ENCODE data around the gene NAIF1. TPM values are rescaled to one million over a fixed set of nuclear protein-coding genes. Genes with fewer than 3 reads are reported as not detected.

Gene NAIF1
- total RNA-seq, 2 experiments from 2014 or later: 8.6 to 14.9 TPM

DNA sequence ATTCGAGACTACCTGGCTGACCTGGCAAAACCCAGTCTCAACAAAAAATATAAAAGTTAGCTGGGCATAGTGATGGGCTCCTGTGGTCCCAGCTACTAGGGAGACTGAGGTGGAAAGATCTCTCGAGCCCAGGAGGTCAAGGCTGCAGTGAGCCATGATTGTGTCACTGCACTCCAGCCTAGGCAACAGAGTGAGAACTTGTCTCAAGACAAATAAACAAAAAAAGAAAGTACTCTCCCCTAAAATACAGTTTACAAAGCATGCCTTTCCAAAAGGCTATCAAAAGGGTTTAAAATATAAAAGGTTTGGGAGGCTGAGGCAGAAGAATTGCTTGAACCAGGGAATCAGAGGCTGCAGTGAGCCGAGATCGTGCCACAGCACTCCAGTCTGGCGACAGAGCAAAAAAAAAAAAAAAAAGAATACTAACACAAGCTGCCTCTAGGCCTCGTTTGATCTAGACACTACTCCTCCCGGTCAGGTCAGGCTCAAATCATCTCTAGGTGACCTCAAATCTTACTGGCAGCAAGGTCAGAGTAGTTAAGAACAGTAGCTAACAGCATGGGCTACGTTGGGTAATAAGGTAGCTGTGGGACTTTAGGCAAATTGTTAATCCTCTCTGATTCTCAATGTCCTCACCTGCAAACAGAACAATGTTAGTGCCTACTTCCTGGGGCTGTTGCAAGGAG is 9.3 kb downstream of the NAIF1 start:
- peaks cover 14% of the 10 kb centered on the region for H3K4me1 ChIP-seq (ENCODE audit: insufficient read depth, low read length, poor library complexity, severe bottlenecking)
- intact Hi-C loops (cut with micrococcal nuclease; ENCODE audit: unreplicated experiment): no loop called here
- H3K36me3 ChIP-seq (ENCODE audit: insufficient read depth, low read length): peaks cover 3% of the 10 kb centered on the region
- no peaks in the 10 kb centered on the region for H3K9me2 ChIP-seq (ENCODE audit: insufficient read depth, low read length)
- CTCF ChIA-PET (ENCODE audit: unreplicated experiment): no interaction called here
- TF ChIP-seq CTCF (conservative IDR thresholded peaks at IDR 0.05; ENCODE audit: low read length) (no peak), EZH2phosphoT487 (IDR thresholded peaks at IDR 0.05; ENCODE audit: borderline replicate concordance, low read depth, low read length) (no peak)
- no TSS peak for BruUV-seq (replicated peaks)
- POLR2A ChIA-PET: interaction anchor here (1.1 kb wide), 1 partner anchor 12 kb away, joined by 3 read pairs; no protein-coding TSS in a partner anchor
- H3K79me2 ChIP-seq (ENCODE audit: insufficient read depth, low read depth, low read length): no peaks in the 10 kb centered on the region
- no peaks in the 10 kb centered on the region for H3K9me3 ChIP-seq (ENCODE audit: low read length)
- H3K4me2 ChIP-seq (ENCODE audit: low read length): no peak overlapping the region
- no peak for DNase-seq (ENCODE audit: low spot score)
- no peaks in the 10 kb centered on the region for H4K20me1 ChIP-seq (ENCODE audit: insufficient read depth, low read length)
- H3K27ac ChIP-seq (ENCODE audit: low read depth, low read length, poor library complexity, severe bottlenecking): no peak overlapping the region
- no peak overlapping the region for H3K4me3 ChIP-seq (ENCODE audit: low read depth, low read length, poor library complexity, severe bottlenecking)
- H2AFZ ChIP-seq (ENCODE audit: low read length): no peak overlapping the region

DNA sequence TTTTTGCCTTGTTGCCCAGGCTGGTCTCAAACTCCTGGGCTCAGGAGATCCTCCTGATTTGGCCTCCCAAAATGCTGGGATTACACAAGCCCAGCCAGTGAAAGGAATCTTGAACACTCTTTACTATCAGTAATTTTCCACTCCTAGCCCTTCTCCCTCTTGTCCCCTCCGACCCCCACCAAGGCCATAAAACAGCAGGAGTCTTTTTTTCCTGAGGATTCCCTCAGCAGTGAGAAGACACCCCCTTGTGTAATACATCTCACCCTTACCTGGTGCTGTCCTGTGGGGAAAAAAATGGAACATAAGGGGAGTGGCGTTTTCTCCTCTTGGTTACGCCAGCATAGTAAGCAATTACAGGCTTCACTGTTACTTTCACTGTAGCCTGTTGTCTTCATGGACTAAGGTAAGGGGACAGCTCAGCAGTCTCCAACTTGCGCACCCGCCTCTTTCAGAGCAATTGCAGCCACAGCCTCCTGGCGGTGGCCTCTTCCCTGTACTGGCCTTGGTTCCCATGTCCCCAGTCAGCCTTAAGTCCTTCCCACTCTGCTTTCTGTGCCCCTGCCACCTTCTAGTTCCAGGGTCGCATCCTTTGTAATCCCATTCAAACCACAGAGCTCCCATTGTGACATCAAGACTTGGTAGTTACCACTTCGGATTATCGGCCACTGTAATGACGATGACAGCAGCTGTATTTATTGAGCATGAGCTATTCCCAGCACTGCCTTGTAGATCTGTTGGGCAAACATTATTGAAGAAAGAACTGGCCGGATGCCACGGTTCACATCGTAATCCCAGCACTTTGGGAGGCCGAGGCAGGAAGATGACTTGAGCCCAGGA is 10.0 kb downstream of the NAIF1 start:
- no peaks in the 10 kb centered on the region for H3K36me3 ChIP-seq (ENCODE audit: insufficient read depth, low read length)
- H3K4me1 ChIP-seq (ENCODE audit: insufficient read depth, low read length, poor library complexity, severe bottlenecking): peaks cover 21% of the 10 kb centered on the region
- H3K9me2 ChIP-seq (ENCODE audit: insufficient read depth, low read length): no peaks in the 10 kb centered on the region
- intact Hi-C loops (cut with micrococcal nuclease; ENCODE audit: unreplicated experiment): no loop called here
- no peak overlapping the region for H3K4me3 ChIP-seq (ENCODE audit: low read depth, low read length, poor library complexity, severe bottlenecking)
- H3K9me3 ChIP-seq (ENCODE audit: low read length): no peaks in the 10 kb centered on the region
- POLR2A ChIA-PET: interaction anchor here (1.1 kb wide), 1 partner anchor 11 kb away, joined by 3 read pairs; no protein-coding TSS in a partner anchor
- no peak overlapping the region for H2AFZ ChIP-seq (ENCODE audit: low read length)
- H3K27ac ChIP-seq (ENCODE audit: low read depth, low read length, poor library complexity, severe bottlenecking): no peak overlapping the region
- no peaks in the 10 kb centered on the region for H3K79me2 ChIP-seq (ENCODE audit: insufficient read depth, low read depth, low read length)
- DNase-seq (ENCODE audit: low spot score): no peak
- CTCF ChIA-PET (ENCODE audit: unreplicated experiment): interaction anchor here (0.5 kb wide), 1 partner anchor 115 kb away, joined by 3 read pairs; no protein-coding TSS in a partner anchor
- no peaks in the 10 kb centered on the region for H4K20me1 ChIP-seq (ENCODE audit: insufficient read depth, low read length)
- H3K4me2 ChIP-seq (ENCODE audit: low read length): no peak overlapping the region
- no TSS peak for BruUV-seq (replicated peaks)
- no peak for TF ChIP-seq CTCF (conservative IDR thresholded peaks at IDR 0.05; ENCODE audit: low read length)
- no peak for TF ChIP-seq EZH2phosphoT487 (IDR thresholded peaks at IDR 0.05; ENCODE audit: borderline replicate concordance, low read depth, low read length)
